D341Med (cell line): Measurements from ENCODE around the gene COL16A1.

Source experiments
- DNase-seq: peaks from one replicate; pipeline ENCODE4 v3.0.0; 2012; ENCODE audit warnings: low spot score

COL16A1 gene

DNA sequence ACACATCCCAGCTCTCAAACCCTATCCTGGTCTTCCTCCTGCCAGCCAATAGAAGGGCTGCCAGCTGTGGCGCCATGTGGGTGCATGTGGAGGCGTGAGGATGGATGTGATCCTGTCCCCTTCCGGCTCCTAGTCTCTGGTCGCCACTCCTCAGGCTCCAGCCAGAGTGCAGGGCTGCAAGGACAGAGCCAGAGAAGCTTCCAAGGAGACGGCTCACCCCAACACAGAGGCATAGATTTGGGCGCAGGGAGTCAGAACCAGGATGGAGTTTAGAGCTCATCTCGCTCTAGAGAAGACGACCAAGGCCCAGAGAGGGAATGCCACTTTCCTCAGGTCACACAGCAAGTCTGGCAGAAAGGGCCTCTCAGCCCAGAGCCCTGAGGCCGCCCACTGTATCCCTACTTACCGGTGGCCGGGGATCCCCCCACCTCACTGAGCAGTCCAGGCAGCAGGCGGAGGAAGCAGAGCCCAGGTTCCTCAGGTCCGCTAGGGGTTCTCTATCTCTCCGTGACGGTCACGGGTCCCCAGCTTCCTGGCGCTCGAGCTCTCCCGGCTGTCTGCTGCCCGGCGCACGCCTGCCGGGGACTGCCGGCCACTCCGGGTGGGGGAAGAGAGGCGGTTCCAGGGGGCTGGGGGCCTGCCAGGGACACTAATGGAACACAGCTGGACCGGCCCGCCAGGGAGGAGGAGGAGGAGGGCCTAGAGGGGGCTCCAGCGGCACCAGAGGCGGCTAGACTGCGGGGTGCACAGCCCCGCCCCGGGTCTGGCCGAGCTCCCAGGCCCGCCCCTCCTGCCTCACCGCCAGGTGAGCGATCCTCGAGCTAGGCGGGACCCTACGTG, at the start of gene COL16A1:
Gene COL16A1 (minus strand): TSS at position 587 of the 840 bp plus-strand sequence. CDS start 1,824 bp downstream, outside the sequence.
- no peak for DNase-seq

DNA sequence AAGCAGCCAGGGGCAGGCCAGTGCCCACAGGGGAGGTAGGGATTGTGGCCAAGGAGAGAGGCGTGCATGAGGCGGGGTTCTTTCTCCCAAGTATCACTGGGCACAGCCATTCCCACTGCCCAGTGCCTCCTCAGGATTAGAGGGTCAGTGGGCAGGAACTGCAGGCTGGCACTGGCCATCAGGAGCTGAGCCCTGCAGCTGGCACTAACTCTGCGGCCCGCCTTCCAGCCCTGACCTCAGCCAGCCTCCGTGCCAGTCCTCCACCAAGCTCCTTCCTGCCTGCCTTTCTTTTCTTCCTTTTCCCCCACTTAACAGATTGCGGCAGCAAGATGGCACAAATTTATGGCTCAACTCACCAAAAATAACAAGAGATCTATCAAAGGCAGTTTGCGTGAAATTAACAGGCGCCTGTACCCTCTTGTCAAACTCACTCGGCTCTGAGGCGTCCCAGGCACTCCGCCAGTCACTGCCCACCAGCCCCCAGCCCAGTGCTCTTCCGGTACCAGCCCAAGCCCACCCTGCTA, 49.2 kb upstream of the COL16A1 start:
- DNase-seq: no peak

DNA sequence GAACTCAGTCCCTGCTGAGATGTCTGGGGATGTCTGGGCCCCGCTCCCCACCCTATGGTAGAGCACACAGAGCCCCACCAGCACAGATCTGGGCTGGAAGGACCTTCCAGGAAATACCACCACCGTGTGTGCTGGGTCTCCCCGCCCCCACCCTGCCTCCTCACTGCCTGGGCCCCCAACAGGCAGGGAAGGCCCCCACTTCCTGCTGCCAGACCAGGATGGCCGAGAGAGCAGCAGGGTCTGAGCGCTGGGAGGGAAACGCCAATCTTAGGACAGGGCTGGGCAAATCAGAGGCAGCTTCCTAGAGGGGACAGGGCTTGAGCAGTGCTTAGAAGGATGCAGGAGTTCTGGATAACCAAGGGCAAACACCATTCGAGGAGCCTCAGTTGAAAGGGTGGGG, 48.4 kb upstream of the COL16A1 start:
- DNase-seq: no peak

DNA sequence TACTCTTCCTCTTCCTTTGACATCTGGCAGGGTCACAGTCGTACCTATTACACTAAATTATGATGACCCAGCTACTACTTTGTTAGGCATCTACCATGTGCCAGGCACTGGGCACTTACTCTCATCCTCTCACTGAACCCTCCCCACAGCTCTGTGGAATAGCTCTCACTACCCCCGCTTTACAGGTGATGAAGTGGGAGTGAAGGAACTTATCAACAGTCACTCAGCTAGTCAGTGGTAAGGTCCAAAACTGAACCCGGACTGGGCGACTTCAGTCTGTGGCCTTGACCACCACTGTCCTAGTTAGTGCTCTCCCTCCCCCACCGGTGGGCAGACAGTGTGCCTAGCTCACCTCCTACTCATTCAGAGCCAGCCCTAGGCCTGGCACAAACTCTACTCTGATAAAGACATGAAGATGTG, 48.0 kb upstream of the COL16A1 start:
- no peak for DNase-seq

DNA sequence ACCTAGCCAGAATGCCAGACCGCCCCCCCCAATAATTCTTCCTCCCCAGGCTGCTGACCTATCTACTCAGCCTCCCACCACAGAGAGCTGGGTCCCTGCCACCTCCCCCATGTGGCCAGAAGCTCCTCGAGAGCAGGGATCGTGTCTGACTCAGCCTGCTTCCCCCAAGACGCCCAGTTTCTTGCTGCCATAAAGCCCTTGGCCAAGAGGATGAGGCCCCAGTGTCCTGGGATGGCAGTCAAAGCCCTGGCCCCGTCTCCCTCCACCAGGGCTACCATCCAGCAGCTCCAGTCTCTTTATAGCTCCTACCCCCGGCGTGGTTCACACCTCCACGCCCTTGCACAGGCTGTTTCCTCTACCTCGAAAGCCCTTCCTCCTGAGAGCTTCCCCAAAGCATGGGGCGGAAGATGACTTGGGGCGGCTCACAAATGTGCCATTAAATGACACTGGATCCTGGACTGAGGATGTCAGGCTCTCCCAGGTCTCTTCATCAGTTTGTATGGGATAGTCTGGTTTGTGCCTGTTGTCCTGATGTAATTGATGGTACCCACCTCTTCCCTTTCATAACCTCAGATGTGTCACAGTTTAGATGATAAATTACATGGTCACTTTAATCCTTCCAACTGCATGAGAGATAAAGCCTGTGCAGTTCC, 47.2 kb upstream of the COL16A1 start:
- DNase-seq: no peak

DNA sequence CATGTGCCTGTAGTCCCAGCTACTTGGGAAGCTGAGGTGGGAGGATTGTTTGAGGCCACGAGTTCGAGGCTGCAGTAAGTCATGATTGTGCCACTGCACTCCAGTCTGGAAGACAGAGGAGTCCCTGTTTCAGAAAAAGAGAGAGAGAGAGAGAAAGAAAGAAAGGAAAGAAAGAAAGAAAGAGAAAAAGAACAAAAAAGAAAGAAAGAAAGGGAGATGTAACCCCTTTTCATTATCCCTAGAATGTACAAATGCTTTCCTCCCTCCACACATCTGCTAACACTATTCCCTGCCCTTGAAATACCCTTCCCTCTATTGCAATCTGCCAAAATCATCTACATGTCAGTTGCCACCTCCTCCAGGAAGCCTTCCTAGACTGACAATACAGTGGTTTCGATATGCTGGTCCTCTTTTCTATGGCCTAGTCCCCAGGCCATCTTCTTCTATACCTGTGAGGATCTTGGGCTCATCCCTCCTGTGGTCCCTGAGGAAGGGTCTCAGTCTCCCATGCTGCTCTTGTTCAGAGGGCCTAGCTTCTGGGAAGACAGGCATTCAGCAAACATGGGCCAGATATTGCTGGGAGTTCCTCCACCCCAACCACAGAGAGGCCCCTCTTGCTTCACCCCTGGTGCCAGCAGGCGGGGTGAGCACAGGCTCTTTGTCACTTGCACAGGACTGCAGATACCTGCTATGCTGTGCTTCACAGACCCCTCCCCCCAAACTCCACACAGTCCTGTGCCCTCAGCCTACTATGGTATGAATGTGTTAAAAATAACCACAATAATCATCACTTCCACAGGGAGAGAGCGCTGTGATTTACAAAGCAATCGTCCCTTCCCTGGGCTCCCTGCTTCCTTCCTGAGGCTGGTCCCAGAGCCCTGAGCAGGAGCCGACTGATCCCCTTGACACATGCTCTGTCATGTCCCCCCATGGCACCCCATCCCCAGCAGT, 46.2 kb upstream of the COL16A1 start:
- no peak for DNase-seq

DNA sequence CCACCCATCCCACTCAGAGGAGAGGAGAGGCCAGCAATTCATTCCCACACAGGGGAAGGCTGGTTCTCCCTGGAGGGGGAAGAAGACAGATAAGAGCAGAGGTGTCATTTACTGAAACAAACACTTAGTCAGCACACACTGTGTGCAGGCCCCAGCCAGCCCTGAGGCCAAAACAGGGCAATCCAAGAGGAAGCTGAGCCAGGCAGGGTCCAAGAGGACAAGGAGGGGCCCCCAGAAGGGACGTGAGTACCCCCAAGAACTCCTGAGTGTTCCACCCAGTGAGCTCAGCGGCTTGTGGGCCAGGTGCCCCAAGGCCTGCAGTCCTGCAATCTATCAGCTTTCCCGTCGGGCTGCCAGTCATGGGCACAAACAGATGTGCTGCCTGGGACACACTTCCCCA, 44.5 kb upstream of the COL16A1 start:
- DNase-seq: no peak

DNA sequence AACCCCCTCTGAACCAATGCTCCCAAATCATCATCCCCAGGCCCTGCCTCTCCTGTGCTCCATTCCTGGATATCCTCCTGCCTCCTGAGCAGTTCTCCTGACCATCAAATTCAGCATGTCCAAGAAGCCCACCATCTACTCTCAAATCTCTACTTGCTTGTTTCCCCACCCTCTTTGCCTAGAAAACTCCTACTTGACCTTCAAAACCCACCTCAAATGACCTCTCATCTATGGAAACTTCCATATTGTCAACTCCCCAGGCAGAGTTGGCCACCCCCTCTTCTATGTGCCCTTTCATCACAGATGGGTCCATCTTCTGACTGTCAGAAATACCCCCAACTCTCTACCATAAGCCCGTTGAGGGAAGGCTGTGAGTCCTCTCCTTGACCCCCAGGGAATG, 43.5 kb upstream of the COL16A1 start:
- DNase-seq: no peak

DNA sequence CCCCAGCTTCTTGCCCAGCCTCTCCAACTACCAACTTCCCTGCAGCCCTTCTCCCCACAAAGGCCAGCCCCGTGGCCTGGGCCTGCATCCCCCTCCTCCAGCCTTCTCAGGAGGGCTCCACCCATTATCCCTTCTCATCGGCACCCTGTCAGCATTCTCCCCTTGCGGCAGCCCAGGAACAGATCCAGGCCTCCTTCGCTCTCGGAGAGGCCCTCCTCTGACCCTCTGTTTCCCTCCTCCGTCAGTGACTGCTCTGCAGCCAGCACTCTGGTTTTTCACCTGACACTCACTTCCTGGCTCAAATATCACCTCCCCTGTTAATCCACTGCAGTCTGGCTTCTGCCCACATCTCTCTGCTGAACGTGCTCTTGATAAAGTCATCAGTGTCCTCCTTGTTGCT, 42.9 kb upstream of the COL16A1 start:
- DNase-seq: no peak

DNA sequence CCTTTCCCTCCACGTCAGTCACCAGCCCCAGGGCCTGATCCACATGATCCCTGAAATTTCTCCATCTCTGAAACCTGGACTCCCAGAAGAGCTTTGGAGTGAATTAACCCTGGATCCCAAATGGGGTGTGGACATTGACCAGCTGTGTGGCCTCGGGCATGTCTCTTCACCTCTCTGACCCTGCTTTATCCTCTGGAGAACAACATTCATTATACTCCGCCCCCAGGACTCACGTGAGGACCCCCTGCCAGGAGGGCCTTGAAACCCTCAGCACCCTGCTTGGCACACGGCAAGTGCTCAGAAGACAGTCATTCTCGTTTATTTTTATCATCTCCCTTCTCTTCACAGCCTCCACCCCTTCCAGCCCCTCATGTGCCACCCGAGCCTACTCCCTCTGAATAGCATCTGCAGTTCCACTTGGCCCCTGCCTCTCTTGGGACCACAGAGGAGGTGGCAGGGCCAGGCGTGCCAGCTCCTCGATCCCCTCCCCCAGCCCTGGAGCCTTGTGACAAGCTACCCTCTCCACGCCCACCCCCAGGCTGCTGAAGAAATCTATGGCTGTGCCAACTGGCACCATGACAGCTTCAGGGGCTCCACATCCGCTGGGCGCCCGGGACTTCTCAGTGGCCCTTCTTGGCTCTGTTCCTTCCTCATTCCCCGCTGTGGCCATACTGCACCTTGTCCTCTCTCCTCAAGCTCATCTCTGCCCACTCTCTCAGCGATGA, 42.3 kb upstream of the COL16A1 start:
- peak; percentile 50 for DNase-seq

DNA sequence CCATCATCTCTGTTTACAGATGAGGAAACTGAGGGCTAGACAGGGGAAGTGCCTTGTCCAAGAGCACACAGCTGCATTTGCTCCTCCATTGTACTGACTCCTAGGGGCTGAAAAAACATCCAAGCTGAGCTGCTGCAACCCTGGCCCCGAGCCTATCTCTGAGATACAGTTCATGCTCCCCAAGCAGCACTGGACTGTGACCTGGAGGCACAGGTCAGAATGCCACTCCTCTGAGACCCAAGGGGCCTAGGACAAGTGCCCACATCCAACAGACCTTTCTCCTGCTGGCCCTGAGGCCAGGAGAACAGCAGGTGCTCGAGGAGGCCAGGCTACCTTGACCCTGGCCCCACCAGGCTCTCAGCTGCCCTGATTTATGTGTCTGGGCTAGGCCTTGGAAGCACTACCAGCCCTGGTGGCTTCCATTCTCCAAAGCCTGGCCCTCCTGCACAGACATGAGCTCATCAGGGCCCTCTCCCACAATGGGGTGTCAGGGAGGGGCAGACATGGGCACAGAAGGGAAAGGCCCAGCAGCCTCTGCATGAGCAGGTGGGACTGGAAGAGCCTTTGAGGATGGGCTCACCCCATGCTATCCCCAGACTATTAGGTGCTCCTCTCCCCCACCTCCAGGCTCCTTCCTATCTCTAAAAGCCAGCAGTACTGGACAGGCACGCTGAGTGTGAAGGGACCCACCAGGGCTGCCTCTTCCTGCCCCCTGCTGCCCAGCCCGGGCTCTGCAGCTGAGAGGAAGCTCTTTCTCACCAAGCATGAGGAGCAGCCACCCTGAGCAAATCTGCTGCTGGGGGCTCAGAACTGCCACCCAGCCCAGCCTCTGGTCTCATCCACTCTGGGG, 41.5 kb upstream of the COL16A1 start:
- peak; percentile 86 for DNase-seq

DNA sequence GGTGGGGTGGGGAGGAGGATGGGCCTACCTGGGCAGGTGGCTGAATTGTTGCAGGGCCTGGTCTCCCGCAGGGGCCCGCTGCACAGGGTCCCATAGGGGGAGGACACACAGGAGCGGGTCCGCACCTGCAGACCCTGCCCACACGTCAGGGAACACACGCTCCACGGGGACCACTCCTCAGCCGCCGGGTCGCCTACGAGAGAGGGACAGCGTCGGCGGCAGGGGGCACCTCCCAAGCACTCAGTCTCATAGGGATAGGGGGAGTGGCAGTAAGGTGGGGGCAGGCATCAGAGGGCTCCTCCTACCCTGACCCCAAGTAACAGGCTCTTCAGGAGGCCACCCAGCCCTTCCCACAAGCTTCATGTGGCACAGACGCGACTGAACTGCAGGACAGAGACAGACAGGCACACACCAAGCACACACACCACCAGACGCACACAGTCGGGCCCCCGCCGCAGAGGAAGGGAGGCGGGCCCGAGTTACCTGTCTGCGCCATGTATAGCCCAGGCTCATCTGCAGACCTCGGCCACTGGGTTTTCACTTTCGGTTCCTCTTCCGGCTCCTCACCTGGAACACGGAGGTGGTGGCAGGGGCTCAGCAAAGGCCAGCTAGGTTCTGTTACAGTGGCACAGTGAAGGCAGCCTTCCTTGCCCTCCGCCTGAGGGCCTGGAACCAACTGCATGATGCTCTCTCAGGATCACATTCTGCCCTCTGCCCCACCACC, 40.5 kb upstream of the COL16A1 start:
- no peak for DNase-seq

DNA sequence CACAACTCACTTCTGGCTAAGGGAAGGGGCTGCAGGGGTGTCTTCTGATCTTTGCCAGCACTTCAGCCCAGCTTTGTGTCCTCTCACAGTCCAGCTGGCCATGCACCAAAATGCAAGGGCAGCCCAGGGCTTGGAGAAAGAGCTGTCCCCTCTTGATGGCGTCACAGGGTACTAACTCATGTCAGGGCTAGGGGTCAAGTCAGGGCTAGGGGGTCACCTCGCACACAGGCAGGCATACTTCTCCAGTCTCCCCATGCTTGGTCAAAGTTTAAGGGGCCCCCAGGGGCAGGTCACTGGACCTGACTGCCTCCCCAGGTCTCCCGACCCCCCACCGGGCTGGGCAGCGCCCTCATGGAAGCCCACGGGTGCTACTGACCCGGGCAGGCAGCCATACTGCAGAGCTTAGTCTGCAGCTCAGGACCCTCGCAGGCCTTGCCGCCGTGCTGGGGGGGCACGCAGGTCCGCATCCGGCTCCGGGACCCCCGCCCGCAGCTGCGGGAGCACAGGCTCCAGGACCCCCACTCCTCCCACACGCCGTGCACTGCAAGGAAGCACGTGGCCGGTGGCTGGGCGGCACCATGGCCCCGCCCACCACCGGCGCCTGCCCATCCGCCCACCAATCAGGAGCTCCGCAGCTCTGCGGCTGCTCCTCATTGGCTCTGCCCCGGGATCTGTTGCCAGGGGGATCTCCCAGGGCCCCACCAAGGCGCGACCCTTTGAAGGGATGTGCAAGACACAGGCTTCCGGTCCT, 38.8 kb upstream of the COL16A1 start:
- DNase-seq: no peak

DNA sequence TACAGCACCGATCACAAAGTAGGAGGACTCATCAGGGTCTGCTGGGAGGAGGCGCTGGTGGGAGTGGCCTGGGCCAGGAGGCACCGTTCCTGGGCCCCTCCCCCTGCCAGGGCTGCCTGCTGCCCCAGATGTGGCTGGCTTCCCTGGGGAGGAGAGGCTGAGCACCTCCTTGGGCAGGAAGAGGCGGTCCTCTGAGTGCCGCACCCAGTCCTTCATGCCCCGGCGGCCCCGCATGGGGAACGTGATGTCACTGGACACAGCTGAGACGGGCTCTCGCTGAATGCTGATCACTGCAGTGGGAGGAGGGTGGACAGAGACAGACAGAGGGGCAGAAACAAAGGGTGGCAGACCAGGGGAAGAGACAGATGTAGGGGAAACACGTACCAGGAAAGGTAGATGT, 35.5 kb upstream of the COL16A1 start:
- no peak for DNase-seq

DNA sequence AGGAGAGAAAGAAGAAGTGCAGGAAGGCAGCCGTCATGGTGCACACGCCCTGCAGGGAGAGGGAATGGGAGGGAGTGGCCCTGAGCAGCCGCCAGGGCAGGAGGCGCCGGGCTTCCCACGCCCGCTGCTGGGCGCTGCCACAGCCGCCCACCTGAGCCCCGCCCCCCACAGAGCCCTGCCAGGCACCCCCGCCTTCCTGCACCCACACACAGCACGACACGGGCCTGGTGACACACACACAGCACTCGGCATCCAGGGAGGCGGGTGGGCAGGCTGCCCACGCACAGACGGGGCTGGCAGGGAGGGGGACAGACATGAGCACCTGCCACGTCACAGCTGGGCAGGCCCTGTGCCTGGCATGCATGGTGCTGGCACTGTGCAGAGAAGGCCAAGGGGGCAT, 32.9 kb upstream of the COL16A1 start:
- DNase-seq: no peak

DNA sequence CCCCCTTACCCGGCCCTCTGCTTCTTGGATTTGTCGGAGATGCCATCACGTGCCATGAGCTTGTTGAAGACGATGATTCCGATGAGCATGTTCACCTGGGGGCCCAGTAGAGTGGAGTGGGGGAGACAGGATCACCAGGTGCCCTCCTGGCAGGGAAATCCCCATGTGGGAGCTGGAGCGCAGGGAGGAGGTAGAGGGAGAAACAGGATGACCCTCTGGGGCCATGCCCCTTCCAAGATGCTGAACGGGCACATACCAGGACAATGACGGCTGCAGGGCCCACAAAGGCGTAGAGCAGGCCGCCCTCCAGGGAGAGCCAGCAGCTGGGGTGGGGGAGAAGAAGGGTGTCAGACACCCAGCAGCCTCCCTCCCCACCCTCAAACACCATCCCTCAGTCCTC, 31.8 kb upstream of the COL16A1 start:
- no peak for DNase-seq

DNA sequence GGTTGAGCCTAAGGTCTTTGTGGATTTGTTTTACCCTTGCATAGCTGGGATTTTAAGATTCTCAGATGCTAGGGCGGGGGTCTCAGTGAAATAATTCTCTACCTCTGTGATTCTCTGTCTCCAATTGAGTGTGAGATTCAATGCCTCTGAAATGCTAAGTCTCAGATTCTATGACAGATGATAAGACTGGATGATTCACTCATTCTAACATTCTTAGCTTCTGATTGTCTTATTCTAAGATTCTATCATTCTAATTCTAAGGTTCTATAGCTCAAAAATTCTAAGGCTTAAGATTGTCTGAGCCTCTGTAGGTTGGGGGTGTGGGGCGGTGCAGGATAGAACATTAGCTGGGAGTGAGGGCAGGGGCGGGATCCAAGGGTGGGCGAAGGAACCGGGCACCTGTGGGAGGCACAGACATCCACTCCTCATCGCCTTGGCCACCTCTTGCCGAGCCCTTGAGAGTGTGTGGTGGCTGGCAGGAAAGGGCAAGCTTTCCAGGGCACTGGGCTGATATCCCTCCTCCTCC, 30.8 kb upstream of the COL16A1 start:
- DNase-seq: no peak

DNA sequence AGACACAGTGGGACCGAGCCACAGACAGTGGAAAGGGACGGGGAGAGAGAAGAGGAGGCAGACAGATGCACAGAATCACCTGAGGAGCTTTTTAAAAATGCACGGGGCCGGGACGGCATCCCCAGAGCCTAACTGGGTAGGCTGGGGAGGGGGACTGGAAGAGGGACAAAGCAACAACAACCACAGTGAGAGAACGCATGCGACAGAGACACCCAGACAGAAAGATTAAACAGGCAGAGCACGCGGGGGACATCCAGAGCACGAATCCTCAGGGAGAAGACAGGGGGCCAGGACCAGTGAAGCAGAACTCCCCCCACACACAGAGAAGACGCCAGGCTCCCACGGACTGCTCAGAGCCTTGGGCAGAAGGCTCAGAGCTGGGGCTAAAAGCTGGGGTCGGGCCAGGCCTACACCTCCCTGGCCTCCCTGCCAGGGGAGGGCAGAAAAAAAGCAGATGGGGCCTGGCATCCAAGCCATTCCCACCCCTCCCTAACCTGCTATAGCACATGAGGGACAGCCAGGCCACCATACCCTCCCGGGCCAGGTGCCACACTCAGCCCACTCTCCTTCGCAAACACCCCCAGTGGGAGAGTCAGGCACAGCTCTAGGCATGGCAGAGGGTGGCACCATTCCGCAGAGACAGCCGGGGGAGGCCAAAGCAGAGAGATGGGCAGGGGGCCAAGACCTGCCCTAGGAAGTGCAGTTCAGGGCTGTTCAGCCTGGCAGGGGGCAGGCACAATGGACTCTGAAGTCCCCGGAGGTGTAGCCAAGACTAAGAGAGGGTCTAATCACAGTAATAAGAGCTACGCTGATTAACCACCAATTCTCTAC, 29.8 kb upstream of the COL16A1 start:
- no peak for DNase-seq
